Sigmoid colon (tissue), 7 donors: ENCODE data around the gene GAREM1. TPM values are rescaled to one million over a fixed set of nuclear protein-coding genes. Genes with fewer than 3 reads are reported as not detected.

ENCODE experiments used
- DNase-seq: peaks from one replicate; pipeline ENCODE4 v3.0.0-alpha.2; 2019
- H3K27ac ChIP-seq, 4 donors: fragments of 200-600 bp; sonication (generic); one replicate each; pipeline ENCODE4 v1.5.1; 2016 to 2019; ENCODE audit warnings: mild to moderate bottlenecking in 1 of 4
- H3K27me3 ChIP-seq, 3 donors: fragments of 200-600 bp; sonication (generic); one replicate each; pipeline ENCODE4 v1.5.1; 2019; ENCODE audit warnings: mild to moderate bottlenecking in 1 of 3
- H3K36me3 ChIP-seq, 4 donors: fragments of 200-600 bp; sonication (generic); one replicate each; pipeline ENCODE4 v1.5.1; 2016 to 2019
- H3K4me1 ChIP-seq, 4 donors: fragments of 200-600 bp; sonication (generic); one replicate each; pipeline ENCODE4 v1.5.1; 2017 to 2019
- H3K4me3 ChIP-seq, 4 donors: fragments of 200-600 bp; sonication (generic); one replicate each; pipeline ENCODE4 v1.5.1; 2017 to 2019; ENCODE audit warnings: mild to moderate bottlenecking in 2 of 4, moderate library complexity in 1 of 4
- H3K9me3 ChIP-seq, 4 donors: fragments of 200-600 bp in 3 of 4; sonication (generic) in 3 of 4; one replicate each; pipeline versions ENCODE4 v1.5.1 to v1.6.1; 2013 to 2019
- CTCF ChIP-seq, 4 experiments: fragments of 450-650 bp in 3 of 4; fragments of 200-600 bp in 1 of 4; IDR thresholded peaks; one replicate each; pipeline ENCODE4 v1.5.1; 2016 to 2019; ENCODE audit warnings: antibody characterized with exemption in 4 of 4, mild to moderate bottlenecking in 3 of 4, moderate library complexity in 2 of 4
- EP300 ChIP-seq, 4 donors: sonication (generic); formaldehyde crosslinking; IDR thresholded peaks; one replicate each; pipeline ENCODE4 v1.6.1; 2017; ENCODE audit warnings: antibody characterized with exemption in 4 of 4
- POLR2A ChIP-seq, 2 donors: fragments of 450-650 bp; IDR thresholded peaks; one replicate each; pipeline ENCODE4 v1.6.1; 2016; ENCODE audit warnings: antibody characterized with exemption in 2 of 2, mild to moderate bottlenecking in 2 of 2, moderate library complexity in 2 of 2
- POLR2AphosphoS5 ChIP-seq, 4 donors: sonication (generic); formaldehyde crosslinking; IDR thresholded peaks; one replicate each; pipeline ENCODE4 v1.6.1; 2017; ENCODE audit warnings: antibody characterized with exemption in 4 of 4
- WGBS, 2 donors: extraction: QIAGEN DNeasy Blood & Tissue Kit; methylation state at CpG; one replicate each; pipeline ENCODE4 v1.1.7; 2013; 5-methylcytosine and 5-hydroxymethylcytosine counted together
- intact Hi-C: fragments of 100-400 bp; cut with DNase I; formaldehyde crosslinking; loops from one replicate; pipeline ENCODE4 v1.15.1; 2023
- polyA plus RNA-seq, 3 donors: library from polyadenylated mRNA; stranded (reverse); fragments of 200-250 nt; gene quantifications; one replicate each; pipeline ENCODE4 v1.2.3, GENCODE V29; 2013
- total RNA-seq, 4 donors: library from RNA; depleted of rRNA; stranded (reverse); fragments of >200 nt; gene quantifications; one replicate each; pipeline ENCODE4 v1.1.0, GENCODE V29; 2016
- donor health status: healthy with polysubstance abuse.
- donor health status: Bipolar disorder and iron deficiency.
- donor health status: healthy.

GAREM1 gene
- total and polyA plus RNA-seq, 7 donors: 4.9 to 11.8 (median 6.6) TPM

- intact Hi-C loops: no loop called here
- H3K27me3 ChIP-seq: no peaks in the 10 kb centered on the region
- DNase-seq: no peak
- H3K4me3 ChIP-seq: no peak overlapping the region
- WGBS, 2 donors: 97% methylated on average over 1 of the region's 1 CpG
- H3K4me1 ChIP-seq: peaks cover 0 to 24% (median 8%) of the 10 kb centered on the region in 4 donors
- TF ChIP-seq POLR2AphosphoS5 (IDR thresholded peaks at IDR 0.05): no peak
- H3K27ac ChIP-seq: no peak overlapping the region
- H3K36me3 ChIP-seq: no peaks in the 10 kb centered on the region
- no peaks in the 10 kb centered on the region for H3K9me3 ChIP-seq
Observed at GRCh38 chr18:32445846-32446245, 24.8 kb downstream of the GAREM1 start.

DNA sequence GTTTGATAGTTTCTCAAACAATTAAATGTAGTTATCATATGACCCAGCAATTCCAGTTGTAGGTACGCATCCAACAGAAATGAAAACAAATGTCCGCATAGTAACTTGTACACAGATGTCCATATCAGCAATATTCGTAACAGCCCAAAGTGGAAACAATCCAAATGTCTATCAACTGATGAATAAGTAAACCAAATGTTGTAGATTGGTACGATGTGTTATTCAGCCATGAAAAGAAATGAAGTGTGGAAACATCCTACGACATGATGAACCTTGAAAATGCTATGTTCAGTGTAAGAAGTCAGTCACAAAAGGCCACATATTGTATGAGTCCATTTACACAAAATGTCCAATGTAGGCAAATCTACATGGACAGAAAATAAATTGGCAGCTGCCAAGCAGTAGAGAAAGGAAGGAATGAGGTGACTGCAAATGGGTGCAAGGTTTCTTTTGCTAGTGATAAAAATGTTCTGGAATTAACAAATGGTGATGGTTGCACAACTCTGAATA, 26.9 kb downstream of the GAREM1 start:
- TF ChIP-seq EP300 (IDR thresholded peaks at IDR 0.05) (no peak), POLR2AphosphoS5 (IDR thresholded peaks at IDR 0.05) (no peak), CTCF (IDR thresholded peaks at IDR 0.05) (no peak), POLR2A (IDR thresholded peaks at IDR 0.05) (no peak)
- 94% methylated on average over 5 of the region's 5 CpGs for WGBS, 2 donors
- H3K36me3 ChIP-seq: no peaks in the 10 kb centered on the region
- intact Hi-C loops: no loop called here
- no peak overlapping the region for H3K4me3 ChIP-seq
- no peaks in the 10 kb centered on the region for H3K27me3 ChIP-seq
- H3K27ac ChIP-seq: no peak overlapping the region
- no peak for DNase-seq
- H3K4me1 ChIP-seq: peaks cover 0 to 24% (median 8%) of the 10 kb centered on the region in 4 donors
- H3K9me3 ChIP-seq: no peaks in the 10 kb centered on the region

DNA sequence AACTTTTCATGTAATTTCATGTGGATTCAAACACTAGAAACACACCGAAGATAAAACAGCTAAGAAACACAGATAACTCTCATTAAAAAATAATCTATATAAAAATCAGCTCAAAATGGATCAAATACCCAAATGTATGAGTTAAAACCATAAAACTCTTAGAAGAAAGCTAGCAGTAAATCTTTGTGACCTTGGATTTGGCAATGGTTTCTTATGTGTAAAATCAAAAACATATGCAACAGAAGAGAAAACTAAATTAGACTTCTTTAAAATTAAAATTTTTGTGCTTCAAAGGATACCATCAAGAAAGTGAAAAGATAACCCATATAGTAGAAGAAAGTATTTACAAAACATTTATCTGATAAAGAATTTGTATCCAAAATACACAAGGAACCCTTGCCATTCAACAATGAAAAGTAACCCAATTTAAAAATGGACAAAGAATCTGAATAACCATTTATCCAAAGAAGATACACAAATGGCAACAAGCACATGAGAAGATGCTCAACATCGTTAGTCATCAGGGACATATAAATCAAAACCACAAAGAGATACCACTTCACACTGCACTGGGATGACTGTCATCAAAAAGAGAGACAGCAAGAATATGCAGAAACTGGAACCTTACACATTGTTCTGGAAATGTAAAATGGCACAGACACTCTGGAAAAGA, 27.5 kb downstream of the GAREM1 start:
- H3K27me3 ChIP-seq: no peaks in the 10 kb centered on the region
- TF ChIP-seq POLR2A (IDR thresholded peaks at IDR 0.05) (no peak), CTCF (IDR thresholded peaks at IDR 0.05) (no peak), POLR2AphosphoS5 (IDR thresholded peaks at IDR 0.05) (no peak), EP300 (IDR thresholded peaks at IDR 0.05) (no peak)
- H3K36me3 ChIP-seq: no peaks in the 10 kb centered on the region
- DNase-seq: no peak
- WGBS, 2 donors: 89 to 90% methylated on average over 2 of the region's 2 CpGs
- no peaks in the 10 kb centered on the region for H3K9me3 ChIP-seq
- intact Hi-C loops: no loop called here
- H3K27ac ChIP-seq: no peak overlapping the region
- H3K4me3 ChIP-seq: no peak overlapping the region
- peaks cover 0 to 26% (median 8%) of the 10 kb centered on the region in 4 donors for H3K4me1 ChIP-seq

DNA sequence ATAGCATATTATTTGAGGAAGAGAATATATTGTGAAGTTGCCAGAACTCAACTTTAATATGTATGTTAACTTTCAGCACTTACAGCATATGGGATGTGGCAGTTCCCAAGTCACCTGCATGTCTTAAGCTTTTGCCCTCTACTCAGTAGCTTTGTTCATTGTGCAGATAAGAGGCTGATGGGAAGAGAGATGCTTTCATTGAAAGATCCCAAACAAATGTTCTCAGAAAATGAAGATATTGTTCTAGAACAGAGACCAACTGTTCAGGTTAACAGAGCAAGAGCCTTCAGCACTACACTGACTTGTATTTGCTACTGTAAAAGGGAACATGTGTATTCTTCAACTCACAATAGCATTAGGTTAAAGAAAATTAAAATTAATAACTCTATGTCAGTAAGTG, 28.1 kb downstream of the GAREM1 start:
- no peak for DNase-seq
- intact Hi-C loops: no loop called here
- Histone ChIP-seq H3K27ac (no peak overlapping the region), H3K4me3 (no peak overlapping the region), H3K27me3 (no peaks in the 10 kb centered on the region), H3K9me3 (no peaks in the 10 kb centered on the region), H3K36me3 (no peaks in the 10 kb centered on the region), H3K4me1 (peaks cover 0 to 32% (median 8%) of the 10 kb centered on the region in 4 donors)
- TF ChIP-seq POLR2A (IDR thresholded peaks at IDR 0.05) (no peak), CTCF (IDR thresholded peaks at IDR 0.05) (no peak), EP300 (IDR thresholded peaks at IDR 0.05) (no peak), POLR2AphosphoS5 (IDR thresholded peaks at IDR 0.05) (no peak)

DNA sequence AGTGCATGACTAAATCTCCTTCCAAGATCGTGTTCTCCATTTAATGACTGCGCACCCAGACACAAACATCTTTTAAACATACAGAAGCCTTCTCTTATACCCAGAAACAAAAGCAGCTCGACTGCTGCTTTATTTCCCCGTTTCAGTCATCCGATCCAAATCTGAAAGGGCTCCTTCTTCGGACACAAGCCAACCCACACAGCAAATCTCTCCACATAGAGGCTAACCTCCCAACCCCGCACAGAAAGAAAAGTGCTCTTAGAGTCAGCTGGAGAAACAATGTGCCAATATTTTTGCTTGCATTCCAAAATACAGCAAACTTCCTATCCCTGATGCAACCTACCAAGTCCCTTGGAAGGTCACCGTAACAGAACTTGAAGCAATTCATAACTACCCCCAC, 29.1 kb downstream of the GAREM1 start:
- H3K36me3 ChIP-seq: no peaks in the 10 kb centered on the region
- H3K27me3 ChIP-seq: no peaks in the 10 kb centered on the region
- H3K9me3 ChIP-seq: no peaks in the 10 kb centered on the region
- TF ChIP-seq EP300 (IDR thresholded peaks at IDR 0.05) (no peak), CTCF (IDR thresholded peaks at IDR 0.05) (no peak), POLR2AphosphoS5 (IDR thresholded peaks at IDR 0.05) (no peak), POLR2A (IDR thresholded peaks at IDR 0.05) (no peak)
- WGBS, 2 donors: 83 to 90% methylated on average over 8 of the region's 8 CpGs
- peak overlapping the region in 1 of 4 donors; percentile 8 for H3K27ac ChIP-seq
- no peak for DNase-seq
- intact Hi-C loops: no loop called here
- H3K4me1 ChIP-seq: peaks cover 0 to 33% (median 8%) of the 10 kb centered on the region in 4 donors
- H3K4me3 ChIP-seq: peak overlapping the region in 2 of 4 donors; percentile 9 to 20
